Left lung (tissue), 10 donors: Measurements from ENCODE around the gene B4GALNT4. TPM values are rescaled to one million over a fixed set of nuclear protein-coding genes. Genes with fewer than 3 reads are reported as not detected.
"Not testable (repeated sequence)": the region's sequence is repeated elsewhere in the genome, so short reads cannot be mapped to it uniquely, and the experiment has no call there.

Experiments
- ATAC-seq: fragments of 200-7000 bp; cut with Tn5 transposase; one replicate; pipeline ENCODE4 v1.9.1; 2020; ENCODE audit warnings: moderate library complexity
- DNase-seq, 4 donors: peaks; one replicate each; pipeline ENCODE4 v3.0.0-alpha.2; 2013 to 2020
- H3K27ac ChIP-seq, 2 donors: fragments of 200-600 bp; sonication (generic) in 1 of 2; one replicate each; pipeline versions ENCODE4 v1.5.0 to v1.8.0; 2020 to 2021
- H3K27me3 ChIP-seq, 2 donors: fragments of 200-600 bp; sonication (generic) in 1 of 2; one replicate each; pipeline versions ENCODE4 v1.5.0 to v1.8.0; 2020 to 2021
- H3K36me3 ChIP-seq, 2 donors: fragments of 200-600 bp; sonication (generic) in 1 of 2; one replicate each; pipeline versions ENCODE4 v1.5.0 to v1.8.0; 2020 to 2021
- H3K4me1 ChIP-seq, 2 donors: fragments of 200-600 bp; one replicate each; pipeline ENCODE4 v1.8.0; 2021
- H3K4me3 ChIP-seq, 2 donors: fragments of 200-600 bp; sonication (generic) in 1 of 2; one replicate each; pipeline versions ENCODE4 v1.5.0 to v1.8.0; 2020 to 2021; ENCODE audit warnings: mild to moderate bottlenecking in 1 of 2
- H3K9me3 ChIP-seq, 2 donors: fragments of 200-600 bp; sonication (generic) in 1 of 2; one replicate each; pipeline versions ENCODE4 v1.5.0 to v1.8.0; 2020 to 2021
- intact Hi-C, 2 donors: fragments of 100-400 bp; cut with DNase I; formaldehyde crosslinking; loops; one replicate each; pipeline versions ENCODE4 v1.11.2 to v1.14.2; 2022
- polyA plus RNA-seq, 6 donors: library from polyadenylated mRNA; unstranded; fragments of 120-200 nt; gene quantifications; one replicate each; pipeline ENCODE4 v1.2.1, GENCODE V29; 2013; ENCODE audit not compliant: insufficient read length in 6 of 6
- total RNA-seq, 2 donors: library from RNA; stranded (reverse); fragmentation: NEBNext Ultra II Directional; extraction: Animal tissue kit (Norgen Biotek cat#: 25700); gene quantifications; one replicate each; pipeline ENCODE4 v1.2.1, GENCODE V29; 2021
- TF ChIP-seq, protein P1 (sequence below), 2 donors: fragments of 200-600 bp; sonication (generic) in 1 of 2; IDR thresholded peaks; one replicate each; pipeline versions ENCODE4 v1.5.0 to v1.8.0; 2021; ENCODE audit warnings: antibody characterized with exemption in 2 of 2
- donor health status: DM: no; HTN: yes; CAD: no.
- donor health status: DM: no; HTN: no; CAD: no.

B4GALNT4 gene
- total and polyA plus RNA-seq, 8 donors: 1.4 to 78.7 (median 52.4) TPM

DNA sequence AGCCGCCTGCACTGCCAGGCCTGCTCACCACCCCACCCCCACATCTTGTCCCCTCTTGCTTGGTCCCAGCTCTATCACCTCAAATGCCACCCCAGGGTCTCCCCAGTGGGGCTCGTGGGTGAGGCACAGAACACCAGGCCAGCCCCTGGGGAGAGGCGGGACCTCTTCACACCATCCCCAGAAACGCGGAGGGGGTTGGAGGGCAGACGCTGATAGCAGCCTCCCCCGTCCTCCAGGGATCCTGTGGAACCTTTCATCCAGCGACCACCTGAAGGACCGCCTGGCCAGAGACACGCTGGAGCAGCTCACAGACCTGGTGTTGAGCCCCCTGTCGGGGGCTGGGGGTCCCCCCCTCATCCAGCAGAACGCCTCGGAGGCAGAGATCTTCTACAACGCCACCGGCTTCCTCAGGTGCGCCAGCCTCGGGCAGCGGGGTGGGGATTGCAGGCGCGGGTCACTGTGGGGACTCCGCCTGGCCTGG is 30.5 kb downstream of the B4GALNT4 start:
- H3K36me3 ChIP-seq: peaks cover 0 to 17% of the 10 kb centered on the region in 2 donors
- intact Hi-C loops: no loop called here
- TF ChIP-seq, protein P1, sequence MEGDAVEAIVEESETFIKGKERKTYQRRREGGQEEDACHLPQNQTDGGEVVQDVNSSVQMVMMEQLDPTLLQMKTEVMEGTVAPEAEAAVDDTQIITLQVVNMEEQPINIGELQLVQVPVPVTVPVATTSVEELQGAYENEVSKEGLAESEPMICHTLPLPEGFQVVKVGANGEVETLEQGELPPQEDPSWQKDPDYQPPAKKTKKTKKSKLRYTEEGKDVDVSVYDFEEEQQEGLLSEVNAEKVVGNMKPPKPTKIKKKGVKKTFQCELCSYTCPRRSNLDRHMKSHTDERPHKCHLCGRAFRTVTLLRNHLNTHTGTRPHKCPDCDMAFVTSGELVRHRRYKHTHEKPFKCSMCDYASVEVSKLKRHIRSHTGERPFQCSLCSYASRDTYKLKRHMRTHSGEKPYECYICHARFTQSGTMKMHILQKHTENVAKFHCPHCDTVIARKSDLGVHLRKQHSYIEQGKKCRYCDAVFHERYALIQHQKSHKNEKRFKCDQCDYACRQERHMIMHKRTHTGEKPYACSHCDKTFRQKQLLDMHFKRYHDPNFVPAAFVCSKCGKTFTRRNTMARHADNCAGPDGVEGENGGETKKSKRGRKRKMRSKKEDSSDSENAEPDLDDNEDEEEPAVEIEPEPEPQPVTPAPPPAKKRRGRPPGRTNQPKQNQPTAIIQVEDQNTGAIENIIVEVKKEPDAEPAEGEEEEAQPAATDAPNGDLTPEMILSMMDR (IDR thresholded peaks at IDR 0.05): no peak
- no peak overlapping the region for H3K4me3 ChIP-seq
- ATAC-seq (no peak), DNase-seq (peak in 1 of 4 donors; percentile 23)
- peaks cover 0 to 13% of the 10 kb centered on the region in 2 donors for H3K27me3 ChIP-seq
- peaks cover 0 to 5% of the 10 kb centered on the region in 2 donors for H3K9me3 ChIP-seq
- H3K4me1 ChIP-seq: peaks cover 0 to 13% of the 10 kb centered on the region in 2 donors
- H3K27ac ChIP-seq: no peak overlapping the region

DNA sequence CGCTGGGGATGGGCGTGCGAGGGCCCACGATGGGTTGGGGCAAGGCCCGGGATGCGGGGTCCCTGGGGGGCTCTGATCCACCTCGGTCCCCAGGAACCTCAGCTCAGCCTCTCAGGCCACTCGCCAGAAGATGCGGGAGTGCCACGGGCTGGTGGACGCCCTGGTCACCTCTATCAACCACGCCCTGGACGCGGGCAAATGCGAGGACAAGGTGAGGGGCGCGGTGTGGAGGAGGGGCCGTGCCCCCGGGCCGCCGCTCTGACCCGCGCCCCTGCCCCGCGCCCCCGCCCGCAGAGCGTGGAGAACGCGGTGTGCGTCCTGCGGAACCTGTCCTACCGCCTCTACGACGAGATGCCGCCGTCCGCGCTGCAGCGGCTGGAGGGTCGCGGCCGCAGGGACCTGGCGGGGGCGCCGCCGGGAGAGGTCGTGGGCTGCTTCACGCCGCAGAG is 31.0 kb downstream of the B4GALNT4 start:
- Histone ChIP-seq H3K27me3 (peaks cover 0 to 13% of the 10 kb centered on the region in 2 donors), H3K9me3 (peaks cover 0 to 5% of the 10 kb centered on the region in 2 donors), H3K4me3 (no peak overlapping the region), H3K4me1 (peaks cover 0 to 13% of the 10 kb centered on the region in 2 donors), H3K36me3 (peaks cover 0 to 17% of the 10 kb centered on the region in 2 donors), H3K27ac (no peak overlapping the region)
- TF ChIP-seq, protein P1 (IDR thresholded peaks at IDR 0.05): no peak
- ATAC-seq: no peak
- peak in 1 of 4 donors; percentile 71 for DNase-seq
- intact Hi-C loops: no loop called here

DNA sequence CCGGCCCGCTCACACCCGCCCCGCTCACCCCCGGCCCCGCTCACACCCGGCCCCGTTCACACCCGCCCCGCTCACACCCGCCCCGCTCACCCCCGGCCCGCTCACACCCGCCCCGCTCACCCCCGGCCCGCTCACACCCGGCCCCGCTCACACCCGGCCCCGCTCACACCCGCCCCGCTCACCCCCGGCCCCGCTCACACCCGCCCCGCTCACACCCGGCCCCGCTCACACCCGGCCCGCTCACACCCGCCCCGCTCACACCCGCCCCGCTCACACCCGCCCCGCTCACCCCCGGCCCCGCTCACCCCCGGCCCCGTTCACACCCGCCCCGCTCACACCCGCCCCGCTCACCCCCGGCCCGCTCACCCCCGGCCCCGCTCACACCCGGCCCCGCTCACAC is 31.9 kb downstream of the B4GALNT4 start:
- H3K4me1 ChIP-seq: peaks cover under 1 to 14% of the 10 kb centered on the region in 2 donors
- intact Hi-C loops, DNase-seq, H3K27me3 ChIP-seq, H3K4me3 ChIP-seq, ATAC-seq, H3K9me3 ChIP-seq, H3K27ac ChIP-seq: not testable (repeated sequence)
- peaks cover 0 to 17% of the 10 kb centered on the region in 2 donors for H3K36me3 ChIP-seq

DNA sequence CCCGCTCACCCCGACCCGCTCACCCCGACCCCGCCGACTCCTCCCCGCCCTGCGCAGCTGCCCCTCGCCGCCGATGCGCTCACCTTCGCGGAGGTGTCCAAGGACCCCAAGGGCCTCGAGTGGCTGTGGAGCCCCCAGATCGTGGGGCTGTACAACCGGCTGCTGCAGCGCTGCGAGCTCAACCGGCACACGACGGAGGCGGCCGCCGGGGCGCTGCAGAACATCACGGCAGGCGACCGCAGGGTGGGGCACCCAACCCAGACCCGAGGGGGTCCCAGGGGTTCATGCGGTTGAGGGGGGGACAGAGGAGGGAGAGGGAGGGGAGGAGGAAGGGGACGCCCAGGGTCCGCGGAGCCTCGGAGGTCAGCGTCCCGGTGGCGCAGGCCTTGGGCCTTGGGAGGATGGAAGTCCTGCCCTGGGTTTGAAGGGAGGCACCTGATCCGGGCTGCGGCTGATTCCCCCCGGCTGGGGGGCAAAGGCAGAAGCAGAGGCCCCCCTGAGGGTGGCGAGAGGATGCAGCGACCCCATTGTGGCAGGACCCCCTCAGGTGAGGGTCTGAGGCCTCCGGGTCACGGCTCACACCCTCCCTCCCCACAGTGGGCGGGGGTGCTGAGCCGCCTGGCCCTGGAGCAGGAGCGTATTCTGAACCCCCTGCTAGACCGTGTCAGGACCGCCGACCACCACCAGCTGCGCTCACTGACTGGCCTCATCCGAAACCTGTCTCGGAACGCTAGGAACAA is 33.9 kb downstream of the B4GALNT4 start:
- intact Hi-C loops: no loop called here
- H3K4me3 ChIP-seq: no peak overlapping the region
- no peak overlapping the region for H3K27ac ChIP-seq
- H3K4me1 ChIP-seq: peaks cover 7 to 21% of the 10 kb centered on the region in 2 donors
- ATAC-seq (no peak), DNase-seq (no peak)
- no peaks in the 10 kb centered on the region for H3K27me3 ChIP-seq
- peaks cover 0 to 5% of the 10 kb centered on the region in 2 donors for H3K9me3 ChIP-seq
- peaks cover 0 to 17% of the 10 kb centered on the region in 2 donors for H3K36me3 ChIP-seq
- TF ChIP-seq, protein P1 (IDR thresholded peaks at IDR 0.05): no peak

DNA sequence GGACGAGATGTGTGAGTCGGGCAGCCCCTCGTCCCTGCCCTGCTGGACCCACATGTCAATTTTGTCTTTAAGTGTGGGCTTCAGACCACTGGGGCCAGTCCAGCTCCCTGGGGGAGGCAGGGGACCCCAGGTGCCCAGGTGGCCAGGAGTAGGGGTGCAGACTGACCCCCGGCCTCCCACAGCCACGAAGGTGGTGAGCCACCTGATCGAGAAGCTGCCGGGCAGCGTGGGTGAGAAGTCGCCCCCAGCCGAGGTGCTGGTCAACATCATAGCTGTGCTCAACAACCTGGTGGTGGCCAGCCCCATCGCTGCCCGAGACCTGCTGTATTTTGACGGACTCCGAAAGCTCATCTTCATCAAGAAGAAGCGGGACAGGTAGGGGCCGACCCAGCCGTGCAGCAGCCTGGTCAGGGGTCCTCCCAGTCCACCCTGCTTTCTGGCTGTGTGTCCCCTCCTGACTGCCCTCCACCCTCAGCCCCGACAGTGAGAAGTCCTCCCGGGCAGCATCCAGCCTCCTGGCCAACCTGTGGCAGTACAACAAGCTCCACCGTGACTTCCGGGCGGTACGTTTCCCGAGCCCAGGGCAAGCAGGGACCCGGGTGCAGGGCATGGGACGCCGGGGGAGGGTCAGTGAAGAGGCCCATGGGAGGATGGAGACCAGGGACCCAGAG is 34.6 kb downstream of the B4GALNT4 start:
- ATAC-seq (no peak), DNase-seq (peak in 1 of 4 donors; percentile 81)
- Histone ChIP-seq H3K36me3 (peaks cover 0 to 17% of the 10 kb centered on the region in 2 donors), H3K4me3 (no peak overlapping the region), H3K27ac (no peak overlapping the region), H3K4me1 (peaks cover 7 to 21% of the 10 kb centered on the region in 2 donors), H3K9me3 (peaks cover 0 to 5% of the 10 kb centered on the region in 2 donors), H3K27me3 (no peaks in the 10 kb centered on the region)
- TF ChIP-seq, protein P1 (IDR thresholded peaks at IDR 0.05): no peak
- intact Hi-C loops: no loop called here
